Brain microvascular endothelial cell (primary cell): ENCODE results near the gene TMEM131.
"Not testable (repeated sequence)": the region's sequence is repeated elsewhere in the genome, so short reads cannot be mapped to it uniquely, and the experiment has no call there.

ENCODE experiments used
- DNase-seq: peaks from one replicate; pipeline ENCODE4 v3.0.0-alpha.2; 2020
- H3K27ac ChIP-seq: fragments of 250-450 bp; sonication (Bioruptor Pico); 2 replicates; pipeline ENCODE4 v1.5.1; 2020; ENCODE audit warnings: mild to moderate bottlenecking, moderate library complexity
- H3K27me3 ChIP-seq: fragments of 250-450 bp; sonication (Bioruptor Pico); replicated peaks from 2 replicates; pipeline ENCODE4 v1.5.1; 2020; ENCODE audit warnings: mild to moderate bottlenecking
- H3K36me3 ChIP-seq: fragments of 250-450 bp; sonication (Bioruptor Pico); replicated peaks from 2 replicates; pipeline ENCODE4 v1.5.1; 2020; ENCODE audit warnings: mild to moderate bottlenecking
- H3K4me3 ChIP-seq: 2 replicates; pipeline ENCODE4 v1.5.1; 2011; ENCODE audit warnings: low read depth, mild to moderate bottlenecking, control low read depth, low read length, moderate library complexity
- CTCF ChIP-seq: IDR thresholded peaks from 2 replicates; pipeline ENCODE4 v1.5.1; 2011; ENCODE audit warnings: low read depth, mild to moderate bottlenecking, moderate library complexity, low read length, control low read depth, inconsistent platforms; ENCODE audit errors: missing control alignments
- in situ Hi-C: cut with HindIII; loops from 2 replicates; pipeline ENCODE4 v1.10.0; 2017; ENCODE audit warnings: low sequenced_read_pairs, low pct_ligation_motif_present

Gene TMEM131

GRCh38 chr2:97868986-97869721 is 126.6 kb downstream of the TMEM131 start:
- Histone ChIP-seq H3K27me3 (no peaks in the 10 kb centered on the region), H3K36me3 (no peaks in the 10 kb centered on the region), H3K27ac (peak overlapping the region; percentile 71), H3K4me3 (no peak overlapping the region)
- in situ Hi-C loops = no loop called here
- DNase-seq = peak; percentile 90
- no peak for TF ChIP-seq CTCF

GRCh38 chr2:97863829-97864228 is 131.9 kb downstream of the TMEM131 start:
- no peak for DNase-seq
- Histone ChIP-seq H3K36me3 (peaks cover under 1% of the 10 kb centered on the region), H3K4me3 (no peak overlapping the region), H3K27me3 (no peaks in the 10 kb centered on the region), H3K27ac (no peak overlapping the region)
- in situ Hi-C loops = no loop called here
- TF ChIP-seq CTCF = no peak

GRCh38 chr2:97861177-97861576 is 134.6 kb downstream of the TMEM131 start:
- no peak overlapping the region for H3K27ac ChIP-seq
- H3K27me3 ChIP-seq = no peaks in the 10 kb centered on the region
- no peak for TF ChIP-seq CTCF
- peaks cover 3% of the 10 kb centered on the region for H3K36me3 ChIP-seq
- H3K4me3 ChIP-seq = no peak overlapping the region
- no peak for DNase-seq
- in situ Hi-C loops = no loop called here

- in situ Hi-C loops = no loop called here
- TF ChIP-seq CTCF = no peak
Measured at GRCh38 chr2:97858442-97858841, 137.3 kb downstream of the TMEM131 start.

GRCh38 chr2:97857553-97857952 is 138.2 kb downstream of the TMEM131 start:
- no peak overlapping the region for H3K4me3 ChIP-seq
- H3K27ac ChIP-seq = no peak overlapping the region
- no peaks in the 10 kb centered on the region for H3K27me3 ChIP-seq
- no peak for TF ChIP-seq CTCF
- no peak for DNase-seq
- peaks cover 3% of the 10 kb centered on the region for H3K36me3 ChIP-seq
- in situ Hi-C loops = no loop called here

More at GRCh38 chr2:97858442-97858841, 137.3 kb downstream of the TMEM131 start:
- Histone ChIP-seq H3K36me3 (peaks cover 3% of the 10 kb centered on the region), H3K27me3 (no peaks in the 10 kb centered on the region), H3K27ac (no peak overlapping the region), H3K4me3 (no peak overlapping the region)
- DNase-seq = no peak

GRCh38 chr2:97853057-97853456 is 142.7 kb downstream of the TMEM131 start:
- H3K27me3 ChIP-seq, H3K36me3 ChIP-seq, in situ Hi-C loops, DNase-seq, H3K27ac ChIP-seq, H3K4me3 ChIP-seq: not testable (repeated sequence)
